Activated naive CD8-positive, alpha-beta T cell treated with anti-CD3 and anti-CD28 coated beads, Interleukin-2, amount 50 U/mL, for 24 hours (primary cell): ENCODE data around the gene TBC1D9B.

Experiments used
- ATAC-seq: fragments of 150-1000 bp; cut with Tn5 transposase; one replicate; pipeline ENCODE4 v1.10.0; 2021
- DNase-seq: peaks from one replicate; pipeline ENCODE4 v3.0.0; 2021
- H3K27ac Mint-ChIP-seq: one replicate; pipeline ENCODE4 v1.8.0; 2021; ENCODE audit warnings: mild to moderate bottlenecking, mixed read lengths
- H3K27me3 Mint-ChIP-seq: one replicate; pipeline ENCODE4 v1.8.0; 2021; ENCODE audit warnings: mixed read lengths
- H3K36me3 Mint-ChIP-seq: one replicate; pipeline ENCODE4 v1.8.0; 2021; ENCODE audit warnings: low read depth, mixed read lengths
- H3K4me1 Mint-ChIP-seq: one replicate; pipeline ENCODE4 v1.8.0; 2021; ENCODE audit warnings: mixed read lengths
- H3K4me3 Mint-ChIP-seq: one replicate; pipeline ENCODE4 v1.8.0; 2021; ENCODE audit warnings: mild to moderate bottlenecking, moderate library complexity, mixed read lengths
- H3K9me3 Mint-ChIP-seq: one replicate; pipeline ENCODE4 v1.8.0; 2021; ENCODE audit warnings: mixed read lengths

The TBC1D9B gene

DNA sequence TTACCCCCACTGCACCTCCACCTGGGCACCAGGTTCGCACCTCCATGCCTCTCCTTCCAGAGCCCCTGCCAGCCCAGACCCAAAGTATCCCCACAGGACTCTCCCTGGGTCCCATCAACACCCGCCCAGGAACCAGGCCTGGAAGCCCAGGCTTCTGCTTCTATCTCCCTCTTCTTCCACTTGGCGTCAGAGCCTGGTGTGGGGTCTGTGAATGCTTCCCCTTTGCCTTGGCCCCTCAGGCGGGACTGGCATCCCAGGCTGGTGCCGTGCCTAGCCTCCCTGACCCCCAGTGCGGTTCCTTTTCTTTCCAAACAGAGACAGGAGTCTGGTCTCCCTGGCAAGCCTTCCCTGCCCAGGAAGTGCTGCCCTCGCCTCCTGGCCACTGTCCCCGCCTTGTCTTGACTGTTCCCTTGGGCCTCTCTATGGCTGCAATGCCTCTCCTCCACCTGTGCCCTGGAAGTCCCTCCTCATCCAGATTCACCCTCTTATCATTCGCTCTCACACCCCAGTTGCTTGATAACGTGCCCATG, 7.8 kb upstream of the TBC1D9B start:
- Mint-ChIP-seq H3K4me3 (no peak overlapping the region), H3K9me3 (no peaks in the 10 kb centered on the region), H3K27ac (no peak overlapping the region), H3K27me3 (no peaks in the 10 kb centered on the region), H3K4me1 (peaks cover 1% of the 10 kb centered on the region), H3K36me3 (no peaks in the 10 kb centered on the region)
- DNase-seq (no peak), ATAC-seq (no peak)

DNA sequence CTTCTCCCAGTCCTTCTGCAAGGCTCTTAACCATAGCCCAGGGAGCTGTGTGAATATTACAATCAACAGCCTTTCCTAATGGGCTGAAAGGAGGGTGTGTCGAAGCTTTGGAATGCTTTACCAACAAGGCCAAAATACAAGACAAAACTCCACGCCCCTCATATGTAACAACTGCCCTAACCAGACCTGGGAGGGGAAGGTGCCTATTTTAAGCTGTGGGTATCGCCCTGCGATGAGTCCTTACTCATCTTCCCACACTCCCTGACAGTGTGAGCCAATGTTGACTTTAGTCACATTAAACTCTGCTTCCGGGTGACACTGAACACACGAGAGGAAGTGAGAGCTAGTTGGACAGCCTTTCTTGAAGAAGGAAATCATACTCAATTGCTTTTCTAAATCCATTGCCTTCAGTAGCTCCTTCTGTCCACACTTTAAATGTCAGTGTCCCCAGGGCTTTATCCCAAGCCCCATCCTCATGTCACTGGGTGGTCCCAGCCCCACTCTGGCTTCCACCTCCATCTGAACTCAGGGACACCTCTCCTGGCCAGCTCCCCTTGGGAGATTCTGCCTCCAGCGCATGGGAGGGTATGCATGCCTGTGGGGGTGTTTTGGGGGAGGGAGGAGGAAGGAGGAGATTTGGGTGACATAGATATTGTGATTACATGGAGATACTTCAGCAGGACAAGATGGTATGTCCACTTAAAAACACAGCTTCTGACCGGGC, 6.5 kb upstream of the TBC1D9B start:
- DNase-seq (no peak), ATAC-seq (peak; percentile 79)
- Mint-ChIP-seq H3K4me1 (peaks cover 1% of the 10 kb centered on the region), H3K36me3 (no peaks in the 10 kb centered on the region), H3K27me3 (no peaks in the 10 kb centered on the region), H3K9me3 (no peaks in the 10 kb centered on the region), H3K27ac (no peak overlapping the region), H3K4me3 (no peak overlapping the region)

DNA sequence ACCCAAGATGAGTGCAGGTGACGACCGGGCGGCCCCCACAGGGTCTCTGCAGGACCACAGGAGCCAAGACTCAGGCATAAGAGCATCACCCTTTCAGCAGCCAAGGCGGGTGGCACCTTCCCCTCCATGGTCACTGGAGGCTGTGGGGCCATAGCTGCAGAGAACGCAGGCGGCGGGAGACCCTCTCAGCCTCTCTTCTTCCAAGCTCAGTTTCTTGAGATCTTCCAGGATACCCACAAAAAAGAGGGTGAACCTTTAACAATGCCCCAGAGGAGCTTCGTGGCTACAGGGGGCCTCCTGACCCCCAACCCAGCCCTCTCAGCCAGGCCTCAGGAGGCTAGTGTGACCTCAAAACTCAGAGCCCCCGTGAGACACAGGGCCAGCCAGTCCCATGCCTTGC, 5.8 kb upstream of the TBC1D9B start:
- H3K4me3 Mint-ChIP-seq = no peak overlapping the region
- no peak overlapping the region for H3K27ac Mint-ChIP-seq
- no peaks in the 10 kb centered on the region for H3K36me3 Mint-ChIP-seq
- no peaks in the 10 kb centered on the region for H3K27me3 Mint-ChIP-seq
- H3K9me3 Mint-ChIP-seq = no peaks in the 10 kb centered on the region
- DNase-seq (no peak), ATAC-seq (no peak)
- H3K4me1 Mint-ChIP-seq = peaks cover 1% of the 10 kb centered on the region

DNA sequence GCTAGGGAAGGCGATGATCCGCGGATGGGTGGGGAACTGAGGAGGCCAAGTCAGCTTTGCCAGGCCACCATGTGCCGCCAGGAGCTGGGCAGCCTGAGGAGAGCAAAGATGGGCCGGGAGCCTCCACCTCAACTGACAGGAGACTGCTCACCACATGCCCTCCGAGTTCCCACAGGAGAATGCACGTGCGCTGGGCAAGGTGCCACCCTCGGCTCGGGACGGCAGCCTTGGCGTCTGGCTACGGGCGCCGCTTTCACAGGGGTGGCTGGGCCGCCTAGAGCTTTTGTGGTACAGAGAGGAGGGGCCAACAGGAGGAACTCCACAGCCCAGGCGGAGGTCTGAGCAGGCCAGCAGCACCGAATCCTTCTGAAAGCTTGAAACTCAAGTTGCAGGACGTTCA, 5.3 kb upstream of the TBC1D9B start:
- Mint-ChIP-seq H3K4me1 (peaks cover 6% of the 10 kb centered on the region), H3K27ac (no peak overlapping the region), H3K4me3 (no peak overlapping the region), H3K9me3 (no peaks in the 10 kb centered on the region), H3K36me3 (no peaks in the 10 kb centered on the region), H3K27me3 (no peaks in the 10 kb centered on the region)
- DNase-seq (no peak), ATAC-seq (no peak)

DNA sequence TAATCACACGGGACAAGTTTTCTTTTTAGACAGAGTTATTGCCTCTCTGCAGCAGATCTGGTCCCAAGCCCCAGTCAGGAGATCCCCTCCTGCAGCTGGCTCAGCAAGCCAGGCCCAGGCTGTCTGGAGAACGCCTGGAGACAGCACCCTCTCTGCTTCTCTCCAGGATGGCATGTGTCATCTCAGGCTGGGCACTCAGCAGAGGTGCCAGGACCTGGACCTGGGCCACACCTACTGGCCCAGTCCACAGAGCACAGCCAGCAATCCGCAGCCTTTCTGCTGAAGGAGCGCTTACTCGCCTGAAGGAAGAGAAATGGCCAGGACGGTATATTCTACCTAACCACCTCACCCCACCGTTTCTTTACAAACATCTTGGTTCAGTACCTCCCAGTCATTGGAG, 4.7 kb upstream of the TBC1D9B start:
- Mint-ChIP-seq H3K36me3 (no peaks in the 10 kb centered on the region), H3K27me3 (no peaks in the 10 kb centered on the region), H3K4me3 (no peak overlapping the region), H3K27ac (no peak overlapping the region), H3K9me3 (no peaks in the 10 kb centered on the region), H3K4me1 (peaks cover 7% of the 10 kb centered on the region)
- ATAC-seq (no peak), DNase-seq (no peak)

DNA sequence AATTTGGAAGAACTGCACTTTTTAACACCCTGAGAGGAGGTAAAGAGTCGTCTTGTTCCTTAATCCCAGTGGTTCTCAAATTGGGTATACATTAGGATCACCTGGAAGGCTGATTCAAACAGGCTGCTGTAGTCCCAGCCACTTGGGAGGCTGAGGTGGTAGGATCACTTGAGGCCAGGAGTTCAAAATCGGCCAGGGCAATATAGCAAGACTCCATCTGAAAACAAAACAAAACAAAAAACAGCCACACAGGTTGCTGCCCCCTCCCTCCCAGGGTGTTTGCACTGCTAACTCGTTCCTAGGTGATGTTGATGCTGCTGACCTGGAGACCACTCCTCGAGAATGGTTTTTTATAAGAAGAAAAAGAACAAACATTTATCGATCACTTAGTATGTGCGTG, 1.5 kb upstream of the TBC1D9B start:
- no peak for ATAC-seq
- Mint-ChIP-seq H3K9me3 (no peaks in the 10 kb centered on the region), H3K4me1 (peaks cover 20% of the 10 kb centered on the region), H3K27me3 (no peaks in the 10 kb centered on the region), H3K27ac (no peak overlapping the region), H3K4me3 (no peak overlapping the region), H3K36me3 (peaks cover 8% of the 10 kb centered on the region)
- DNase-seq = no peak

DNA sequence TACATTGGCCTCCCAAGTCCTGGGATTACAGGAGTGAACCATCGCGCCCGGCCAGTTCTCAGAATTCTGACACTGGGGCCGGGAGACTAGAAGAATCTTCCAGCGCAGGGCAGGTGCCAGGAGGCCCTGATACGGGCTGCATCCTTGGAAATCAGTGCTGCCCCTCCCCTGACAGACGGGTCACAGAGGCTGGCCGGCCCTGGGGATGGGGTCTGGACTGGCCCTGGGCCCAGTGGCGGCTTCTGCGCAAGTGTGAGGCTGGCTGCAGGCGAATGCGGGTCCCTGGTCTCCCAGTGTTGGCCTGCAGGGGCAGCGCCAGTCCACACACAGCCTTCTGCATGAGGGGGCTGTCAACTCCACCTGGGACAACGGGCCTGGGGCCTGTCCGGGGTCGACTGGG, 831 bp upstream of the TBC1D9B start:
- H3K9me3 Mint-ChIP-seq = no peaks in the 10 kb centered on the region
- H3K4me1 Mint-ChIP-seq = peaks cover 20% of the 10 kb centered on the region
- H3K4me3 Mint-ChIP-seq = peak overlapping the region; percentile 80
- no peak for ATAC-seq
- DNase-seq = no peak
- no peaks in the 10 kb centered on the region for H3K27me3 Mint-ChIP-seq
- H3K27ac Mint-ChIP-seq = peak overlapping the region; percentile 75
- H3K36me3 Mint-ChIP-seq = peaks cover 11% of the 10 kb centered on the region

DNA sequence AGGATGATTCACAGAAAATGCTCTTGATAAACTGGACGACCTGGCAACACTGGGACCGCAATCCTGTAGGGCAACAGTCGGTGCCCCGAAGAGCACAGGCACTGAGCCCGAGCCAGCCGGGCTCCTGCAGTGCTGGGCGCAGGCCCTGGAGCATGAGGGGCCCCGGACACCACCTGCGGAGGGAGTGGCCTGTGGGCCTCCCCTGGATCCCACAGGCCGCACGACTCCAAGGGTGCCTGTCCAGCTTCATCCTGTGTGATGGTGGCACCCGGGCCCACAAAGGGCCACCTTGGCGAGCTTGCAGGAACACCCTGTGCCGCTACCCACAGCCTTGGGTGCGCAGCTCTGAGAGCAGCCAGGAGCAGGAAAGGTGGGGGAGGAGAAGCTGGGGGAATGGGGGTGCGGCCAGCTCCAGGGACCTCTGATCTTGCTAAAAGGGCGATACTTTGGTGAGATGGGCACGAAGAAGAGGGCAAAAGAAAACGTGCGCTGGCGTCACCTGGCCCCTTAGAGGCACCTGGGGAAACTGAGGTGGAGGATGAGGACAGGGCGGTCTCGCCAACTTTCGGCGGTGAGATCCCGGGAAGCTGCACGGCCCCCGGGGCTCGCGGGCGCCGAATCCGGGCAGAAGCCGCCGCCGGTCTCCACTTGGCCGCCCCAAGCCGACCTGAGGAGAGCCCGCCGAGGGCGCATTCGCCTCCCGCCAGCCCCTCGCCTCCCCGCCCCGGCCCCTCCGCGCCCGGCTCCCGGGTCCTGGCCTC, 722 bp downstream of the TBC1D9B start:
- Mint-ChIP-seq H3K9me3 (no peaks in the 10 kb centered on the region), H3K27me3 (no peaks in the 10 kb centered on the region), H3K4me3 (peak overlapping the region; percentile 86), H3K4me1 (peaks cover 20% of the 10 kb centered on the region), H3K27ac (peak overlapping the region; percentile 79), H3K36me3 (peaks cover 13% of the 10 kb centered on the region)
- DNase-seq (peak; percentile 23), ATAC-seq (peak; percentile 16)

DNA sequence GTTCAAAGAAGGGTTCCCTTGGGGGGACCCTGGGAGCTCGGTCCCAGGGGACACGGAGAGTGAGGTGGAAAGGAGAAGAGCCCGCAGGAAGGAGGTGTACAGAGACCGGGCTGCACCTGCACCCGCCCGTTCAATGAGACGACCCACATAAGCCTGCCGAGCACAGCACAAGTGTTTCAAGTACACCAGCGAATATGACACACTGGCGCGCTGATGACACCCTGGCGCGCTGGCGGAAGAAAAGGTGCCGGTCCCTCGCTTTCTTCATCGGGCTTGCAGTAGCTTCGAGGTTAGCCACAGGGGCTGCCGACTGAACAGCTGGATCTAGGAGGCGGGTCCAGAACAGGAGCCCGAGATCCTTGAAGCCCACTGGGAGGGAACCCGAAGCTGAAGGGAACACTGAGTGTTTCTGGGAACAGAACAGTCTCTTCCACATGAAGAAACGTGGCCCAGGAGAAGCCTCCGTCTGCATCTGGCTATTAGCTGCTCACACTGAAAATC, 1.4 kb downstream of the TBC1D9B start:
- Mint-ChIP-seq H3K4me3 (peak overlapping the region; percentile 86), H3K9me3 (no peaks in the 10 kb centered on the region), H3K27ac (peak overlapping the region; percentile 79), H3K27me3 (no peaks in the 10 kb centered on the region), H3K4me1 (peaks cover 20% of the 10 kb centered on the region), H3K36me3 (peaks cover 16% of the 10 kb centered on the region)
- no peak for DNase-seq
- no peak for ATAC-seq

DNA sequence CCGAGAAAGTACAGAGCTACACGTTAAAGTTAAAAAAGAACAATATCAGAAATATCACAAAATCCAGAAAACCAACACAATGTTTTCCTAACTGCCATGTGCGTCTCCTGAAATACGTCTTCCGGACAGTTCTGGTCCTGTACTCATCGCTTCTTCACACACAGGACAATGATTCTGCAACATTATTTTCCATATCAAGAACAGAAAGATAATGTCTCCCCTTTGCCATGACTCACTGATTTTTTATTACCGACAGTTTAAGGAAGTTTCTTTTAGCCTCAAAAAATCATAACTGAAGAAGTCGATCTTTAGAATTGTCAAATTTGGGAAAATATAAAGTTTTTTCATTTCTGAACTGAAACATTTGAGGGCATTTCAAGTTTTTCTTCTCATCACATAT, 2.5 kb downstream of the TBC1D9B start:
- no peak overlapping the region for H3K4me3 Mint-ChIP-seq
- H3K27ac Mint-ChIP-seq = no peak overlapping the region
- ATAC-seq (no peak), DNase-seq (no peak)
- H3K27me3 Mint-ChIP-seq = no peaks in the 10 kb centered on the region
- peaks cover 18% of the 10 kb centered on the region for H3K36me3 Mint-ChIP-seq
- peaks cover 20% of the 10 kb centered on the region for H3K4me1 Mint-ChIP-seq
- H3K9me3 Mint-ChIP-seq = no peaks in the 10 kb centered on the region

DNA sequence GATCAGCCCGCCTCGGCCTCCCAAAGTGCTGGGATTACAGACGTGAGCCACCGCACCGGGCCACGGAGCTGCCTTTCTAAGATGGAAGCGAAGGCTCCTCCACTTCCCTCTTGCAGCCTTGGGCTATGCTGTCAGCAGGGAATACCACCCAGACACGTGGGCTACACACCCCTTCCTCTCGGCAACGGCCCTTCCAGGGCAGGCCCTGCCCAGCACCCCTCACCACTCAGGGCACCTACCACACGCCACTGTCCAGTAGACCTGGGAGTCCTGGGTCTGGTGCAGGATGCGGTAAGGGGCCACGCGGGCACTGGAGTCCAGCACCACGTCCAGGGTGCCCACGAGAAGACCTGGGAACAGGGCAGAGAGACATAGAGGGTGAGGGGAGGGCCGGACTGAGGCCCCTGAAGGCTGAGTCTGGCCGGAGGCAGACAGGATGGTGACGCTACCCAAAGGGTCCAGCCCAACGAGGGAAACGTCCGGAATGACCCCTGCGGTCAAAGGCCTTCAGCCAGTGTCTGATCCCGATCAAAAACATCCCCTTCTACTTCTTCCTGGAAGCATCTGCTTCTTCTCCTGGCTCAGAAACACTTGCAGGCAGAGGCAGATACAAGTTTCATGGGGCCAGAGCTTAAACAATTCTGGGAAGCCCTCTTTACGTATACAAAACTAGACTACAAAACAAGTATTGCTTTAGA, 3.1 kb downstream of the TBC1D9B start:
- no peak for DNase-seq
- H3K27me3 Mint-ChIP-seq = no peaks in the 10 kb centered on the region
- no peak for ATAC-seq
- no peak overlapping the region for H3K4me3 Mint-ChIP-seq
- H3K4me1 Mint-ChIP-seq = peaks cover 20% of the 10 kb centered on the region
- H3K36me3 Mint-ChIP-seq = peaks cover 22% of the 10 kb centered on the region
- no peak overlapping the region for H3K27ac Mint-ChIP-seq
- no peaks in the 10 kb centered on the region for H3K9me3 Mint-ChIP-seq

DNA sequence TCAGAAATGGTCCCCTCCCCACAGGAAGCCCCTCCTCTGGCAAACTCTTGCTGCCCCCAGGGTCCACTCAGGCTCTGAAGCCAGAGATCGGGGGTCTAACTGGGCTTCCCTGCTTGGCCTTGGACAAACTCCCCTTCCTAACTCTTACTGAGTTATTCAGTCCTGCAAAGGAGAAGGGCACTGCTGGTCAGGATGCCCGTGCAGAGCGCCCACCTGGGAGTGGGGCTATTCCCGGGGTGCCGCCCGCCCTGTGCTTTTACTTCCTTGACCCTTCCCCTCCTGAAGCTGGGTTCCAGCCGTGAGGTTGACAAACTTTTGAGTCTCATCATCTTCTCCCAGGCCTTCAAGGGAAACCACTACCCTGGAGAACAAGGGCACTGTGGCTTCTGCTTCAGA, 4.9 kb downstream of the TBC1D9B start:
- no peak overlapping the region for H3K27ac Mint-ChIP-seq
- peaks cover 32% of the 10 kb centered on the region for H3K36me3 Mint-ChIP-seq
- no peaks in the 10 kb centered on the region for H3K9me3 Mint-ChIP-seq
- ATAC-seq (no peak), DNase-seq (no peak)
- H3K4me1 Mint-ChIP-seq = peaks cover 14% of the 10 kb centered on the region
- H3K4me3 Mint-ChIP-seq = no peak overlapping the region
- no peaks in the 10 kb centered on the region for H3K27me3 Mint-ChIP-seq

DNA sequence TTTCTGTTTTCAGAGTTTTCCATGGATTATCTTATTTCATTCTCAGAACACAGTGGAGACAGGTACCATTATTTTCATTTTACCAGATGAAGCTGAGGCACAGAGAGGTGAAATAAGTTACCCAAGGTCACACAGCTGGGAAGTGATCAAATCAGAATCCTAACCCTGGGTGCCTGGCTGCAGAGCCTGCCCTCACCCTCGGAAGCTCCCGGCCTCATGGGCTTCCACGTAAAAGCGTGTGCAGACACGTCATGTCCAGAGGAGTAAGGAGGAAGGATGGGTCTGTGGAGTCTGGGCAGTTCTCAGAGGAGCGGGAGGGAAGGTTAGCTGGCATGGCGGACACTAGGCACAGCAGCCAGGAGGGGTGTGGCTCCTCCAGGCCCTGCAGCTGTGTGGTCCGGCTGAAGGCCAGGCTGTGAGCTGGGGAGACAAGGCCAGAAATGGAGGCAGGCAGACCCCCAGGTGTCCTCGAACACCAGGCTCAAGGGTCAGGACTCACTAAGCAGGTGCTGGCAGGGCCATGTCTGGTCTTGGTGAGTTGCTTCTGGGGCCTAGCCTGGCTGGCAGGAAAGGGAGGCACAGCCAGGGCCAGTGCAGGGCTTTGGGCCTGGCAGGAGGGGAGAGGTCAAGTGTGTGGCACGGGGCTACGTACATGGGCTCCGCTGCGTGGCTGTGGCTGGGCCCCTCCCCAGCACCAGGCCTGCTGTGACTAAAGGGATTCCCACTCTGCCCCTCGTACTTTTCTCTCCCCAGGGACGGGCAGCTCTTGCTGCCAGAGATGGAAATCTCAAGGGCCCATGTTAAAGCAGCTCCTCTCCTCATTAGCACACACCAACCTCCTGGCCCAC, 5.6 kb downstream of the TBC1D9B start:
- ATAC-seq (no peak), DNase-seq (no peak)
- Mint-ChIP-seq H3K4me1 (peaks cover 14% of the 10 kb centered on the region), H3K36me3 (peaks cover 36% of the 10 kb centered on the region), H3K27ac (no peak overlapping the region), H3K27me3 (no peaks in the 10 kb centered on the region), H3K4me3 (no peak overlapping the region), H3K9me3 (no peaks in the 10 kb centered on the region)

DNA sequence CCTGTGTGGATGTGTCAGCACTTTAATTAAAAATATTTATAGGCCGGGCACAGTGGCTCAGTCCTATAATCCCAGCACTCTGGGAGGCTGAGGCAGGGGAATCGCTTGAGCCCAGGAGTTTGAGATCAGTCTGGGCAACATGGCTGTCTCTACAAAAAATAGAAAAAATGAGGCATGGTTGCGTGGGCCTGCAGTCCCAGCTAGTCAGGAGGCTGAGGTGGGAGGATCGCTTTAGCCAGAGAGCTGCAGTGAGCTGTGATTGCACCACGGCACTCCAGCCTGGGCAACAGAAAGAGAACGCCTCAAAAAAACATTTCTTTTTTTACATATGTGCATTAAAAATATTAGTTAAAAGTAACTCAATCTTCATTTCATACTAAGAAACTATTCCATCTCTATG, 6.2 kb downstream of the TBC1D9B start:
- Mint-ChIP-seq H3K27ac (no peak overlapping the region), H3K27me3 (no peaks in the 10 kb centered on the region), H3K4me1 (peaks cover 13% of the 10 kb centered on the region), H3K4me3 (no peak overlapping the region), H3K9me3 (no peaks in the 10 kb centered on the region), H3K36me3 (peaks cover 36% of the 10 kb centered on the region)
- DNase-seq = no peak
- ATAC-seq = no peak
